Esophagus squamous epithelium (tissue), 5 donors: ENCODE measurements around the gene CCR5AS.

Source experiments
- DNase-seq: peaks from one replicate; lab custom pipeline; 2025; lab: John Stamatoyannopoulos, UW
- H3K27ac ChIP-seq, 4 donors: fragments of 200-600 bp; sonication (generic); one replicate each; pipeline ENCODE4 v1.5.1; 2016 to 2019; ENCODE audit warnings: mild to moderate bottlenecking in 1 of 4
- H3K27me3 ChIP-seq, 4 donors: fragments of 200-600 bp; sonication (generic); 1 replicate in 3 of 4; 2 replicates in 1 of 4; pipeline versions ENCODE4 v1.5.1 to v1.6.0; 2017 to 2021; ENCODE audit warnings: antibody characterized with exemption in 1 of 4
- H3K36me3 ChIP-seq, 3 donors: fragments of 200-600 bp; sonication (generic); one replicate each; pipeline ENCODE4 v1.5.1; 2016 to 2019
- H3K4me1 ChIP-seq, 3 donors: fragments of 200-600 bp; sonication (generic); one replicate each; pipeline ENCODE4 v1.5.1; 2017 to 2019
- H3K4me3 ChIP-seq, 4 donors: fragments of 200-600 bp; sonication (generic); 1 replicate in 3 of 4; 2 replicates in 1 of 4; pipeline ENCODE4 v1.5.1; 2016 to 2019; ENCODE audit warnings: mild to moderate bottlenecking in 2 of 4, moderate library complexity in 1 of 4
- H3K9me3 ChIP-seq, 3 donors: fragments of 200-600 bp; sonication (generic); one replicate each; pipeline ENCODE4 v1.5.1; 2016 to 2019
- CTCF ChIP-seq, 6 experiments: fragments of 450-650 bp in 4 of 6; fragments of 200-600 bp in 2 of 6; sonication (generic) in 2 of 6; IDR thresholded peaks; one replicate each; pipeline ENCODE4 v1.5.1; 2016 to 2019; ENCODE audit warnings: antibody characterized with exemption in 6 of 6, mild to moderate bottlenecking in 4 of 6, moderate library complexity in 4 of 6
- POLR2A ChIP-seq, 4 donors: fragments of 450-650 bp; IDR thresholded peaks; one replicate each; pipeline ENCODE4 v1.6.1; 2017; ENCODE audit warnings: antibody characterized with exemption in 4 of 4, mild to moderate bottlenecking in 4 of 4, moderate library complexity in 3 of 4
- WGBS, 2 donors: methylation state at CpG; one replicate each; pipeline ENCODE4 v1.1.5; 2018; 5-methylcytosine and 5-hydroxymethylcytosine counted together
- intact Hi-C: fragments of 100-400 bp; cut with DNase I; formaldehyde crosslinking; loops from one replicate; pipeline ENCODE4 v1.15.0; 2022
- donor health status: DM: yes; HTN: yes; CAD: no.

CCR5AS gene

DNA sequence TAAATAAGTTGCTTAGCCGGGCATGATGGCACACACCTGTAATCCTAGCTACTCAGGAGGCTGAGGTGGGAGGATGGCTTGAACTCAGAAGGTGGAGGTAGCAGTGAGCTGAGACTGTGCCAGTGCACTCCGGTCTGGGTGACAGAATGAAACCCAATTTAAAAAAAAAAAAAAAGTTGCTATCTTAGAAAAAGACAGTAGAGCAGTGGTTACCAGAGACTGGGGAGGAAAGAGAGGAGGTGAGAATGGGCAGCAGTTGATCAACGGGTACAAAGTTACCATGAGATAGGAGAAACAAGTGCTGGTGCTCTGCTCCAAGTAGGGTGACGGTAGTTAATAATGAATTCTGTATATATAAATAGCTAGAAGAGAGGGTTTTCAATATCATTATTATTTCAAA, 53.8 kb downstream of the CCR5AS start:
- DNase-seq = no peak
- 69 to 91% methylated on average over 4 of the region's 4 CpGs for WGBS, 2 donors
- intact Hi-C loops = no loop called here

GRCh38 chr3:46351646-46352045, 55.2 kb downstream of the CCR5AS start:
- 83 to 88% methylated on average over 2 to 3 of the region's 3 CpGs for WGBS, 2 donors
- intact Hi-C loops = no loop called here
- Histone ChIP-seq H3K27me3 (peaks cover 0 to 68% (median 0%) of the 10 kb centered on the region in 4 donors), H3K27ac (no peak overlapping the region), H3K4me1 (peaks cover 0 to 6% (median 0%) of the 10 kb centered on the region in 3 donors), H3K36me3 (no peaks in the 10 kb centered on the region), H3K9me3 (no peaks in the 10 kb centered on the region), H3K4me3 (no peak overlapping the region)
- no peak for TF ChIP-seq CTCF (IDR thresholded peaks at IDR 0.05)
- DNase-seq = no peak

More for the DNA sequence above, 53.8 kb downstream of the CCR5AS start:
- H3K27me3 ChIP-seq = peaks cover 0 to 75% (median 0%) of the 10 kb centered on the region in 4 donors
- no peak overlapping the region for H3K27ac ChIP-seq
- no peaks in the 10 kb centered on the region for H3K36me3 ChIP-seq
- no peak overlapping the region for H3K4me3 ChIP-seq
- TF ChIP-seq CTCF (IDR thresholded peaks at IDR 0.05) = no peak
- no peak for TF ChIP-seq POLR2A (IDR thresholded peaks at IDR 0.05)
- H3K9me3 ChIP-seq = no peaks in the 10 kb centered on the region
- peaks cover 0 to 6% (median 0%) of the 10 kb centered on the region in 3 donors for H3K4me1 ChIP-seq

GRCh38 chr3:46350262-46350565, 56.7 kb downstream of the CCR5AS start:
- DNase-seq = no peak
- WGBS, 2 donors = 45 to 50% methylated on average over 1 of the region's 1 CpG
- TF ChIP-seq POLR2A (IDR thresholded peaks at IDR 0.05) (no peak), CTCF (IDR thresholded peaks at IDR 0.05) (no peak)
- peaks cover 0 to 56% (median 0%) of the 10 kb centered on the region in 4 donors for H3K27me3 ChIP-seq
- intact Hi-C loops = no loop called here
- H3K9me3 ChIP-seq = no peaks in the 10 kb centered on the region
- no peak overlapping the region for H3K4me3 ChIP-seq
- no peaks in the 10 kb centered on the region for H3K4me1 ChIP-seq
- H3K36me3 ChIP-seq = no peaks in the 10 kb centered on the region
- H3K27ac ChIP-seq = peak overlapping the region in 1 of 4 donors; percentile 1

DNA sequence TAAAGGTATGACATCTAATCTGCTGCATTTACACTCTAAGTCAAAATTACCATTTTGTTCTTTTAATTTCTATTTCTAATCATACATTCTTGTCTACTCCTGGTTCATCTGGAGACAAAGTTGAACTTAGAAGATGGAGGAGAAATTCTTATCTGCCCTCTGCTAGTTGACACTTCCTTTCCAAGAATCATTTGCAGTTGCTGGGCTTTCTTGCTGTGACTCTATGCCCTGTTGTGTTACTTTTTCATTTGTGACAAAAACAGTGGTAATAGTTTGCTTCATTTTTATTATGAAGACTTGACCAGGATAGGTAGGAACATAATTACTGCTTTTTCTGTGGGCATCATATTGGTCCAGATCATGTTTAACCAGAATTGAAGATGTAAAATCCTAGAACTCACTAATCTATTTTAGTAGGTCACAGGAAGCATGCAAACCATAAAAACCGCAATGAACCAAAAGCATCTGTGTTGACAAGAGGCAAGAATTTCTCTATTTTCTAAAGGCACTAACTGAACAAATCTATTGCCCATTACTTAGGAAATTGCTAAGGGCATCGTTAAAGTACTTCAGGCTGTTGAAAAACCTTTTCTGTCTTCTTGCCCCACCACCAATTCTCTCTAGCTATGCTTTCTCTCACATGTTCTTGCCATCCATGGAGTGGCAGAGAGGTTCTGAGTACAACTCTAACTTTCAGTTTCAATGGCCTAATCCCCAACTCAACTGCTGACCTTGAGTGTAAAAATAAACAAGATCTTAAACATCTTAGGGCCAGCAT, 57.2 kb downstream of the CCR5AS start:
- Histone ChIP-seq H3K27ac (peak overlapping the region in 1 of 4 donors; percentile 1), H3K4me3 (no peak overlapping the region), H3K4me1 (no peaks in the 10 kb centered on the region), H3K9me3 (no peaks in the 10 kb centered on the region), H3K27me3 (peaks cover 0 to 51% (median 0%) of the 10 kb centered on the region in 4 donors), H3K36me3 (no peaks in the 10 kb centered on the region)
- 54 to 76% methylated on average over 2 of the region's 2 CpGs for WGBS, 2 donors
- no peak for TF ChIP-seq CTCF (IDR thresholded peaks at IDR 0.05)
- TF ChIP-seq POLR2A (IDR thresholded peaks at IDR 0.05) = no peak
- intact Hi-C loops = no loop called here
- DNase-seq = no peak

- H3K27ac ChIP-seq = no peak overlapping the region
- 82 to 87% methylated on average over 3 of the region's 3 CpGs for WGBS, 2 donors
Measured at GRCh38 chr3:46348823-46349482, 57.9 kb downstream of the CCR5AS start.

More at GRCh38 chr3:46348823-46349482, 57.9 kb downstream of the CCR5AS start:
- Histone ChIP-seq H3K4me3 (no peak overlapping the region), H3K4me1 (no peaks in the 10 kb centered on the region), H3K9me3 (no peaks in the 10 kb centered on the region), H3K27me3 (peaks cover 0 to 43% (median 0%) of the 10 kb centered on the region in 4 donors), H3K36me3 (no peaks in the 10 kb centered on the region)
- no peak for DNase-seq
- intact Hi-C loops = no loop called here
- TF ChIP-seq POLR2A (IDR thresholded peaks at IDR 0.05) = no peak
- no peak for TF ChIP-seq CTCF (IDR thresholded peaks at IDR 0.05)
